GM12801 (cell line): ENCODE data around the gene PDX1.

Source experiments
- TF ChIP-seq, protein P1 (sequence below): IDR thresholded peaks from one replicate; pipeline ENCODE4 v1.5.1; 2011; ENCODE audit warnings: control low read depth; ENCODE audit not compliant: insufficient read length; ENCODE audit errors: extremely low read depth

The PDX1 gene

GRCh38 chr13:27961227-27962085, 41.7 kb downstream of the PDX1 start:
- TF ChIP-seq, protein P1, sequence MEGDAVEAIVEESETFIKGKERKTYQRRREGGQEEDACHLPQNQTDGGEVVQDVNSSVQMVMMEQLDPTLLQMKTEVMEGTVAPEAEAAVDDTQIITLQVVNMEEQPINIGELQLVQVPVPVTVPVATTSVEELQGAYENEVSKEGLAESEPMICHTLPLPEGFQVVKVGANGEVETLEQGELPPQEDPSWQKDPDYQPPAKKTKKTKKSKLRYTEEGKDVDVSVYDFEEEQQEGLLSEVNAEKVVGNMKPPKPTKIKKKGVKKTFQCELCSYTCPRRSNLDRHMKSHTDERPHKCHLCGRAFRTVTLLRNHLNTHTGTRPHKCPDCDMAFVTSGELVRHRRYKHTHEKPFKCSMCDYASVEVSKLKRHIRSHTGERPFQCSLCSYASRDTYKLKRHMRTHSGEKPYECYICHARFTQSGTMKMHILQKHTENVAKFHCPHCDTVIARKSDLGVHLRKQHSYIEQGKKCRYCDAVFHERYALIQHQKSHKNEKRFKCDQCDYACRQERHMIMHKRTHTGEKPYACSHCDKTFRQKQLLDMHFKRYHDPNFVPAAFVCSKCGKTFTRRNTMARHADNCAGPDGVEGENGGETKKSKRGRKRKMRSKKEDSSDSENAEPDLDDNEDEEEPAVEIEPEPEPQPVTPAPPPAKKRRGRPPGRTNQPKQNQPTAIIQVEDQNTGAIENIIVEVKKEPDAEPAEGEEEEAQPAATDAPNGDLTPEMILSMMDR: no peak

- TF ChIP-seq, protein P1: no peak
Measured at GRCh38 chr13:27962128-27962841, 42.5 kb downstream of the PDX1 start.

DNA sequence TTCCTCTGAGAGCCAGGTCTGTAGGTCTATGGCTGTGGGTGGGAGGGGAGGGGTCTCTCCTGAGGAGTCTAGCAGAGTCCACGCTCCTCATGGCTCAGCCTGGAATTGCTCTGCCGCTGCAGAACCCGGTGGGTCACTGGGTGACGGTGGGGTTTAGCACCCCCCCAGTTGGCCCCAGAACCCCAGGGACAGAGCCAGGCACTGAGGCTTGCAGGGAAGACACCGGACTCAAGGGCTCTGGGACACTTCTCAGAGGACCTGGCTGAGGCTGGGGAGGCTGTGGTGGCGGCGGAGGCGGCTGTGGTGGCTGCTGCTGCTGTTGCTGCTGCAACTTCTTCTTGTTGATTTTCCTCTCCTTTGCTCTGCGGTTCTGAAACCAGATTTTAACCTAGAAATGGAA, 43.2 kb downstream of the PDX1 start:
- TF ChIP-seq, protein P1: no peak

DNA sequence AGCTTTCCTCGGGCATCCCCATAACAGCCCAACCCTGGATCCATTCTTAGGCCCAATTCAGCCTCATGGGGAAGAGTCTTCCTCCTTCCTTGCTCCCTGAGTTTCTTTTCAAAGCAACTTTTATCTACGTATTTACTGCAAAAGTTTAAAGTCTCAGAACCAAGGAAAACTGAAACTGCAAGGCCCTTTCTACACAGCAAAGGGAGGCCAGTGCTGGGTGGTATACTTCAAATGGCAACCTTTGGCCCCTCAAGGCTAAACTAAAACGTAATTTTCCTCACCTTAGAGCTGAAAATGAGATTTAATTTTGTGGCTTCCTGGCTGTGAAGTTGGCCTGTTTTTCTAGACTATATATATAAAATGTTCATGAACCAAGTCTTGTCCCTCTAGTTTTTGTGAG, 43.7 kb downstream of the PDX1 start:
- TF ChIP-seq, protein P1: no peak

- TF ChIP-seq, protein P1: no peak
Measured at GRCh38 chr13:27964741-27965323, 45.0 kb downstream of the PDX1 start.

DNA sequence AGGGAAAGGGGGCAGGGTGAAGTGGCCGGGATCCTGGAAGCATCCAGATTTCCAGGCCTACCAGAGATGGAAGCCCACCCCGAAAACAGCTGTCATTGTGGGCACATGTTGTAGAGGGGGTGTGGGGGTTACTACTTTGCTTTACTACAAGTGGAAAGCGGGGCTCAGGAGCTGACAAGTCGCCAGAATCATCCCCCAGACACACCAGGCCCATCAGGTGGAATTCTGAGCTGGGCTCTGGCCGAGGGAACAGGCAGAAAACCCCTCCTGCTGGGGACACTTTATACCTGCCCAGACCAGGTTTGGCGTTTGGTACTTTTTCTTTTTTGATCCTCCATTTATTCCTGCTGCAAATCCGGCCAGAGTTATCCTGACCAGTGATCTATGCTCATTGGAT, 45.5 kb downstream of the PDX1 start:
- TF ChIP-seq, protein P1: no peak
